Measurements from ENCODE around the gene CCDC82.

The CCDC82 gene

DNA sequence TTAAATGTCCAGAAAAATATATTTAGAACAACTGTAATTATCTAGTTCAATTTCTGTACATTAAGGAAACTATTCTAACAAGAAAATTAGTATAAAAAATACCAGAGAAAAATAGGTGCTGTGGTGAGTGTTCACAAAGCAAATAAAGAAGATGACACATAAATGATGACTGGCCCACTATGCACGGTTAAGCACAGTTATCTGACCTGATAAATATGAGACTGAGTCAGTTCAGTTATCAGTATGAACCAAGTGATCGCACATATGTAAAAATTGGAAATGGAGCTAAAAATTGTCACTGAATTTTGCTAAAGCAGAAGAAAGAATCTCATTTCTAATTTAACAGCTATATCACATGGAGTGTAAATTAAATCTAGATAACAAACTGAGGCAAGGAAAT, 27.9 kb downstream of the CCDC82 start:
- no peak for DNase-seq (ENCODE audit: low read depth in 2 of 2)

DNA sequence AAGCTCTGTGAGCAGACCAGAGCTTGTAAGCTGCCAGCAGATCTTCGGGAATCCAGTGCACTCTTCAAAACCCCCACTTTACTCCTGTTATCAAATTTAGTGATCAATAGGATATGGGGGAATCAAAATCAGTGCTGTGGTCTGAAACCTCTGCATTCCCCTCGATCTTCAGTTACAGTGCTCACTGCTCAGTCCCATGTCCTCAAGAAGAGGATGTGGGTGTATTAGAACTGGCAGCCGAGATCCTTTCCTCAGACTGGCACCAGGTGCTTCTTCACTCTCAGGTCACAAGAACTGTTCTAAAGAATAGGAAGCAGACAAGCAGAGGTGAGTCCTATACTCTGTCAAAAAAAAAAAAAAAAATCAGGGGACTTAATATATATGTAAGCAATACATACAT, 31.4 kb downstream of the CCDC82 start:
- DNase-seq (ENCODE audit: low read depth in 2 of 2): no peak

DNA sequence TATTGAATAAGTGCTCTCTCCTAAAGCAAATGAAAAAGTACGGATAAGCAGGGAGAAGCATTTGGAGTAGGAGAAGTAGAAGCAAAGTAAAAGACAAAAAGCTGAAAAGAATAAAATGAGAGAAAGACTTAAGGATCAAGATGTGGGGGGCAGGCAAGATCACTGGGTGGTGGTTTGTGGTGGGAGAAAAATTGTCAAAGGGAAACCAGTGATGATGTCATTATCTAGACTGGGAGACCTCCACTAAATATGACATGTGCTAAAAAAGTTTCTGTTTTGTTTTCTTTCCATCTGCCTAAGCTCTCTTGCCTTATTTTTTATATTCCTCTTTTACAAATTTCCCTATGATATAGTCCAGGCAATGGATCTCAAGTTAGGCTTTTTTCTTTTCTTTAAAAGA, 31.9 kb downstream of the CCDC82 start:
- DNase-seq (ENCODE audit: low read depth in 2 of 2): no peak

DNA sequence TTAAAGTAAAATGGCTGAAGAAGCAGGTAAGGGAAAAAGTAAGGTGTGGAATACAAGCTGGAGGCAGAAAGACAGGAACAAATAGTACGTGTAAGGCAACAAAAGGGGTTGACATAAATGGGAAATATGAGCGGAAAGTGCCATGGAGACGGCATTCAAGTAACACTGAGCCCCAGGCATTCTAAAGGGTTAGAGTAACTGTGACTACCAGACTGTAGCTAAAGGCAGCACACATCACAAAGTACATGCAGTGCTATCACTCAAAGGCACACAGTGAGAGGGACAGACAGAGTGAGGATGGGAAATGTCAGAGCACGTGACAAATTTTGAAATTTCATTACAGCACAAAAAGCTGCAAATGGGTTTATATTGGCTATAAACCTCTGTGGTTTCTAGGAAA, 32.9 kb downstream of the CCDC82 start:
- no peak for DNase-seq (ENCODE audit: low read depth in 2 of 2)

DNA sequence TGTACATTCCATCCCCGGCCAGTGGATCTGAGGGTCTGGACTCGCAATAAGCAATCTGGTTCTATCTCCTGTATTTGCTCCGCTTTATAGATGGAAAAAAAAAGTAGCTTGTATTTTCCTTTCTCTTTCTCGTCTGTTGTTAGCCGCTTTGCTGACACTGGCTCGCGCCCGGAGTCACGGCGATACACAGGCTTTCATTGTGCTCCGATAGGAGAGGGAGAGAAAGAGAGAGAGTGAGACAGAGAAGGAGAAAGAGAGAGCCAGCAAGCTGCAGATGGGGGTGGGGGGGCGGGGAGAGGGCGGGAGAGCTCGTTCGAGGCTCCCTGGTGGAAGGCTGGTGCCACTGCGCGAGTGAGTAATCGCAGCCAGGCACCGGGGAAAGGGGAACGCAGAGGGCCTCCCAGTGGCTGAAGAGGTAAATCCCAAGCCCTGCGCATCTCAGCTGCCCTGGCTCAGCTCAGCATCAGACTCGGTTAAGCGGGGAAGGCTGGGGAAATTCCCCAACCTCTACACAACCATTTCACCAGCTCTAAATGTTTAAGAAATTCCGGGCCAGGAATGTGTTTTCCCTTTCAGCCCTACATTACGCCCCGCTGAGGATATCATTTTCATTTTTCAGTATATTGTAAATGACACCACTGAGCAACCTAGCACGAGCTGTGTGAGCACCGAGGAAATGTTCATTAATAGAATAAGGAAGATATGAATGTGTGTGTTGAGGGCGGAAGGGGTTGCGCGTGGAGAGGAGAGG, 46.6 kb downstream of the CCDC82 start, which contains the start of gene MAML2:
MAML2 (minus strand) TSS at position 235 of the 751 bp plus-strand sequence. CDS start 1,300 bp downstream, outside the sequence.
- peak; percentile 67 to 78 for DNase-seq (ENCODE audit: low read depth in 2 of 2)

DNA sequence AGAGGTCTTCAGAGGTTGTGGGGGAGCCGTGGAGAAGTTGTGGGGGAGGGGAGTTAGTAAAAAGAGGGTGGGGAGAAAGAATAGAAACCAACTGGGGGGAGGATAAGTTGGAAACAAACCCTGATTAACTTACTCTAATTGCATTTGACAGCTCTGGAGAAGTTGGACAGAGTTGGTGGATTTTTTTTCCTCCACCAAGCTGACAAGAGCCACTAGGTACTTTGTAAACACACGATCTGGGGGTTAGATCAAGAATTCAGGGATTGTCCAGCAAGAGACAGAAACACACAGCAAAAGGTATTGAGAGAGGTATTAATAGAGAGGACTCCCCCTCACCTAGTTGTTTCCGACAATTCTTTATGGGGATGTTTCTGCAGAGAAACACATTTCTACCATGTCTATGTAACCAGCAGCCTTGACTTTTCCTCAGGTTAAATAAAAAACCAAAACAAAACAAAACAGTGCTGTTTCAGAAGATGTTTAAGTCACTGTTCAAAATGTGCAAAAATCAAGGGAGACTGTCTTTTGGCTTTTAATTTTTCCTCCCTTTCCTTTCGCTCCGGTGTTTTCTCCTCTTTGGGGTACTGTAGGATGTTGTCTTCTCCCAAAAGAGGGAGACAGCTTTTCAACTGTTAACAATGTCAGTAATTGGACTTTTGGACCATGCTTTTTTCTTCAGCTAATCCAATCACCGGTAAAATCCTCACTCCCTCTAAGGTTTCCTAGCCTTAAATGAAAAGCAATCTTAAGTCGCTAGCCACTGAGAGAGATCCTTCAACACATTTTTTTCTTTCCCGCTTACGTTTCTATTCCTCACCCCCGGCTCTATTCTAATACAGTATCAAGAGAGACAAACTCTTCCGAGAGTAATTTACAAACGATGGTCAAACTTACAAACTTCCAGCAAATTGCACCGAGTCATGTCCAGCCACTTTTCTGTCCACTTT, 47.4 kb downstream of the CCDC82 start:
- DNase-seq (ENCODE audit: low read depth in 2 of 2): no peak

DNA sequence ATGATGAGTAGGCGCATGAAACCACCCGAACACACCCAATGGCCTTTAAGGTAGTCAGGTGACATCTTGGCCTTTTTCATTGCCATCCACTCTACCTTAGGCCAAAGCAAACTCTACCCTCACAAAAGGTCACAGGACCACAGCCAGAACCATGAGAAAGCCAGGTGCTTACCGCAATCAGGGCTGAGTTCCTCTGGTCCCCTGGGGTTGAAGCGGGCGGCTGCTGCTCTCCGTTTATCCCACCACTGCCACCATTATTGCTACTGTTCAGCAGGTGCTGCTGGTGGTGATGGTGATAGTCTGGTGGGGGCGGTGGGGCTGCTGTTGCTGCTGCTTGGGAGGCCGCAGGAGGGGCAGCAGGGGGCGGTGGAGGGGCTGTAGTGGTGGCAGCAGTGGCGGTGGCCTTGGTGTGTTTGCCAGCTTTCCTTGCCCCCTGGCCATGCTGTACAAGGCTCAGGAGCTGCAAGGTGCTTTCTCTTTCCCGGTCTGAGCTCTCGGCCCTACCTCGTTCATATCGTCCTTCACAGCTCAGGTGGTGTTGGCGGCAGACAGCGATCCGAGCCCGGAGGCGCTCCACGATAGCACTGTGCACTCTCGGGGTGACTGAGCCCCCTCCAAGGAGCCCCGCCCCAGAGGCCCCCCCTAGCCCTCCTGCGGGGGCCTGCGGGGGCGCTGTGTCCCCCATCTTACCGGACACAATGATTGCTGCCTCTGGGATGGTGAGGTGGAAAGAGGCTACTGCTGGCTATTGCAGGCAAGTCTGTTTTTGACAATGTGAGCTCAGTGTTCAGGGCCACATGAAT, 48.3 kb downstream of the CCDC82 start:
- DNase-seq (ENCODE audit: low read depth in 2 of 2): peak in 1 of 2 donors; percentile 25

DNA sequence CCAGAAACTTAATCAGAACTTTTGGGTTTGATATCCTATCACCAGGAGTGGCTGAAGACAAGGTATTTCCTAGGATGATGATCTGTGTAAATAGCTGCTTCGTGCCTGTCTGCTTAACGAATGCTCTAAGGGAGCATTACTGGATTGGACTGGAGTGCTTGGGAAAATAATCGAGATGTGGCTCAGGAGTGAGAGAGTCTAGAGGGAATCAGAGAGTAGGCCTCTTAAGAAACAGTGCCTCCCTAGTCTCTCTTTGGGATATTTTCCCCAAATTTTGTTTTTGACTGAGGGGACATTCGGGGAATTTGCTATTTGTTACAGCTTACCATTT, 49.2 kb downstream of the CCDC82 start:
- DNase-seq (ENCODE audit: low read depth in 2 of 2): no peak

DNA sequence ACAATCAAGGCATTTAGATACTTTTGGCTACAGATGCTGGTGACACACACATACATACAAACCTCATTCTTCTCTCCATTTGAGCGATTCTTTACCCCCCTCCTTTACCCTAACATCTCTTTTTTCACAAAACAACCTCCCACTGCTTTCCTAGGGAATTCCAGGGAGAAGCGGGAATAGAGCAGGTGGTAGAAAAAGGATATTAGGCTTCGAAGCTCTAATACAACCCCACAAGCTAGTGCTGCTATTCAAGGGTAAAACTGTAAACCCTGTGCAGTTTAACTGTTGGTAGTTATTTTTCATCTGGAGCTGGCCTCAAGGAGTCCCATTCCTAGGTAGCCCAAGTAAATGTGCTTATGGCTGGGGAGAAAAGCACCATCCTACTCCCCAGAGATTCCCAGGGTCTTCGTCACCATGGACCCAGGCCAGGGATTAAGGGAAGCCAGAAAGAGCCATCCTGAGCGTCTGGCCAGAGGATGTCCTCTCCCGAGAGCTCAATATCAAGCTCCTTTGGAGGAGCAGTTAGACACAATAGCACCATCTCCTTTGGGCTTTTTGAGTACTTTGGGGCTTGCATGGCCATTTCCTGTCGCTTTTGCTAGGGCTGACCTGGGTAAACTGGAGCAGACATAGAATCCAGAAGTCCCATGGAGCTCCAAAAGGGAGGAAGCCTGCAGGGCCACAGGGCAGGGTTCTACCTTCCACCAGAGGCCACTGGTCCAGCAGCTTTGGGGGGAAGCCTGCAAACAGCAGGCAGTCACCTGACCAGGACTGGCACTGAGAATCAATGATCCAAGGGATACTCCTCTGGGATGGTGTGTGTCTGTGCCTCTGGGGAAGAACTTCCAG, 49.8 kb downstream of the CCDC82 start:
- no peak for DNase-seq (ENCODE audit: low read depth in 2 of 2)

DNA sequence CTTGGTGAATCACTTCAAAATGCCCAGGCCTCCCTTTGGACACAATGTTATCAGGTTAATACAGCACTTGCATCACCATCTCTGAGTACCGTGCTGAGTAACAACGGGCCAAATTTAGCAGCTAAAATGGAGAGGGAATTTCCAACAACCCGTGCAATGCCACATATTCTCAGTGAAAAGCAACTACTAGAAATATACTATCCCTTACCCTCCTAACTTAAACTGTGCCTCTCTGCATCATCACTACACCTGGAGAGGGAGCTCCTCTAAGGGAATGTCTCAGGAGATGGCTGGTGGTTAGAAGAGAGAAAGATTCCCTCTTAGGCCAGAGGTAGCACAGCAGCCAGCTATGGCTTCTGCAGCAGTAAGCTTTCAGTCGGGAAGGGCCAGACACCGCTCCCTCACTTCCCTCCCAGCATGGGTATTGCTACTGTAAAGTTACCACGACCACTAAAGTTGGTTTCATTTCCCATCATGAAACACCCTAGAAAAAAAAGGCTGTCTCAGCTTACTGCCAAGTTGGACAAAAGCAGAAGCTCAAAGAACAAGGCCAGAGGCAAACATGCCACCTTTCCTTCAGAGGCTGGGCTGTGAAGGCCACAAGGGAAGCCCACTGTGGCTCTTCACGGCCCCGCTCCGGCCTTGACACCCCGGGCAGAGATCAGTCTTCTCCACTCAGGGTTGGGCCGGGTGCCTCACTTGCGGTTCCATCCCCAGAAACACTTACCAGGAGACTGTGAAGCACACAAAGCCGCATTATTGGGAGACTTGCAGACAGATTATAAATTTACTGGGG, 50.6 kb downstream of the CCDC82 start:
- no peak for DNase-seq (ENCODE audit: low read depth in 2 of 2)

DNA sequence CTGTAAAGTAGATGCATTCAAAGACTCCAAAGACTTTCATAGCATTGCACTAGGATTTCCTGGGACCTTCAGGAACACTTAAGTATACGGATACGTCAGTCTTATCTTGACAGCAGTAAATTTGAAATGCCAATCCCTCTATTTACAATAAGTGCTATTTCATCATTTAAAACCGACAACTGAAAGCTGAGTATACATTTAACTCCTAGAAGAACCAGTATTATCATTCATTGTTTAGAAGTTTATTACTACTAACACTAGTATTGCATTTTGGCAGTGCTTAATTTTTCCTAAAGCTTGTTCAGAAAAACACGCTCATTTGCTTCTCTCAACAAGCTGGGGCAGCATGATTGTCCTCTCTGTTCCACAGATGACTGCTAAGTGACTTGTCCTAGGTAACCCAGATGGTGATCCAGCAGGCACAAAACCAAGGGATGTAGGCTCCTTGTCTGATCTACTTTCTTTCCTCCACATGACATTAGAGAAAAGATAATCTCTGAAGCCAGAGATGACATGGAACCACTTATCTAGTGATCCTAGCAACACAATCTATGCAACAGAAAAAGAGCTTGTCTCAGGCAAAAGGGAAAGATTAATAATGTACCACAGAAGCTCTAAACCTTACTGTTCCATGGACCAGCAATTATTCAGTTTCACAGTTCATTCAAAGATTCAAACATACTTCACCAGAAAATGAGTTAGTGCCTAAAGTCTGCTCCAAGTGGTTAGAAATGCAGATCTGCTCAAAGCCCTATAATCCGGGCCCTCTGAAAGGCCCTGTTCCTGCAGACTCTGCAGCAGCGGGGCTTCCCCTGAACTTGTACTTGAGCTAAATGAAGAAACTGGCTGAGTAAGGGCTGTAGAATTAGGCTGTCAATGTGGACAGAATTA, 51.9 kb downstream of the CCDC82 start:
- DNase-seq (ENCODE audit: low read depth in 2 of 2): no peak

DNA sequence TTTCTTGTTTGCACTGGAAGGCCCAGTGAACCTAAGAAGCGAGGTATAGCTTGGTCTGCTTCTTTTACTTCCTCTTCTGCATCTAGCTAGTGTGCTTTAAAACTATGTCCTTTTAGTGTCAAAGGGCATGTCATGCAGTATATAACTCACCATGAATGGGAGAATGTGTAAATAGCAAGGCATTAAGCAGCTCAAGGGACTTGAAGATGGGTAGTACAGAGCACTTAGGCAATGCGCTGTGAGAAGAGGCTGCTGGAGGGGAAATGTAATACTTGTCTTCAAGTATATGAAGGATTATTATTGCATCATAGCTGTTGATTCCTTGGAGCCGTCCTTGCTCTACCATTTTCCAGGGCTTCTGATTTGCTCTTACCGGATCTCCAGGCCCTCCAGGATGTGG, 54.3 kb downstream of the CCDC82 start:
- no peak for DNase-seq (ENCODE audit: low read depth in 2 of 2)

DNA sequence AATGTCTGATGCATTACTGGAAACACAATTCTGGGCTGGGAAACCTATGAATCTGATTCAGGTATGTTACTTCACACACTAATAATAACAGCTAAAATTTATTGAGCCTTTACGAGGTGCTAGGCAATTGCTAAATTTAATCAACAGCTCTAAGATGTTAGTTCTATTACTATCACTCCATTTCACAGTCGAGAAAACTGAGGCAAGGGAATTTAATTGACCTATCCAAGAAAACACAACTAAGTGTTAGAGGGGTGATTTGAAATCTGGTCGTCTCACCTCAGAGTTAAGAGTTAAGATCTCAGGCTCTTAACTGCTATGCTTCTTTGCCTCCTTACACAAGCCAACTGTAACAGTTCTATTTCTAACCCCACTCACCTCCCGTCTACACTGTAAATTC, 55.5 kb downstream of the CCDC82 start:
- no peak for DNase-seq (ENCODE audit: low read depth in 2 of 2)

DNA sequence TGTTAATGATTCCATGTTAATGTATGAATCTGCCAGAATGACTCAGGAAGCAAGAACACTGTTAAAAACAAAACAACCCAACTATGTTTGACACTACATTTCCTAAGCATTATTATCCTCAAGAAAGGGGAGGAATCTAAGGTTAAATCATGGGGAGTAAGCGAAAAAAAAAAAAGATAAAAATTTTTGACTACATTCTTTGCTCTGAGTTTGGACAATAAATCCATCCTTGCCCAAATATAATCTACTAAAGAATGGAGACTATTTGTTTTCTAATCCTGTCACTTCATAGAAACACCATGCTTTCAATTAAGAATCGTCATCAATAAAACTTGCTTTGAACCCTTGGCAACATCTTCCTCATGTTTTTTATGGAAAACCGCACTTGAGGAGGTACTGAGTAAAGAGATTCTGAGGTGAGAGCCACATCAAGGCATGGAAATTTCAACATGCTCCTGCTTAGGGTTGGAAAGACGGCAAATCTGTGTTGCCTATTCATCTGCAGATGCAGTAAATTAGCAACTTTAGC, 56.5 kb downstream of the CCDC82 start:
- DNase-seq (ENCODE audit: low read depth in 2 of 2): no peak

DNA sequence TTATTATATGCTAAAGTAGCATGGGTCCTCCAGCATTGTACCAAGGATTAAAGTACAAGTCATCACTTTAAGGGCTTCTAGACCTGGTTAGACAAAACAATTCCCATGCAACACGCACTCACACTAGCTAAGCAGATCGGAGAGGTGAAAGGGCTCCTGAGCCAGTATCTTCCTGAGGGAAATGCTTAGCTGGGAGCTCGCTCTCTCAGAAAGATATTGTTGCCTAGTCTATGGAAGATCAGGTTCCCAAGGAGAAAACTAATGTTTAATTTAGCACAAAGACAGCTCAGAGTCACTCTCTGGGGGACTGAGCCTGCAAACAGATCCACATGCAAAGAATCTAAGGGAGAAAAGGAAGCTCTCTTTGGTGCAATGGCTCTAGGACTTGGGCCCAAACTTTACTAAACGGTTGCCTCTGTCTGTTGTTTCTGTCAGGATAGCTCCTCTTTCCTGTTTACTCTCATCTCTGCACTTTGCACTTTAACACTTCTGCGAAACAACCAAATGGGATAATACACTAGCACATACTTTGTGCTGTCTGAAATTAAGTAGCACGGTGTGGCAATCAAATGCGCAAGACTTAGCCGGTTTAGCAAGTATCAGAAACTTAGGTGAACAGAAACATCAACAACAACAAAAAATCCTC, 57.5 kb downstream of the CCDC82 start:
- no peak for DNase-seq (ENCODE audit: low read depth in 2 of 2)

DNA sequence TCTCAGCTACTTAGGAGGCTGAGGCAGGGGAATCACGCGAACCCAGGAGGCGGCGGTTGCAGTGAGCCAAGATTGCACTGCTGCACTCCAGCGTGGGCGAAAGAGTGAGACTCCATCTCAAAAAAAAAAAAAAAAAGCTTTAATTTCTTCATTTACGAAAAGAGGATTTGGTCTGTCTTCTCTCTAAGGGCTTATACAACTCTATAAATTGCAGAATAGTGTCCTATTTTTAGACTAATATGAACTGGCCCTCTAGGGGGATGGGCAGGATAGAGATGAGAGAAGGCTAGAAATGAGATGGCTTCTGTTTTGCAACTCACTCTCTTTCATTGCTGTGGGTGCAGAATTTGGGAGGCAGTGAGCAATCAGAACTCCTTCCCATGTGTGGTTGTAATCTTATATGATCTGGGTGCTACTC, 58.0 kb downstream of the CCDC82 start:
- DNase-seq (ENCODE audit: low read depth in 2 of 2): no peak

DNA sequence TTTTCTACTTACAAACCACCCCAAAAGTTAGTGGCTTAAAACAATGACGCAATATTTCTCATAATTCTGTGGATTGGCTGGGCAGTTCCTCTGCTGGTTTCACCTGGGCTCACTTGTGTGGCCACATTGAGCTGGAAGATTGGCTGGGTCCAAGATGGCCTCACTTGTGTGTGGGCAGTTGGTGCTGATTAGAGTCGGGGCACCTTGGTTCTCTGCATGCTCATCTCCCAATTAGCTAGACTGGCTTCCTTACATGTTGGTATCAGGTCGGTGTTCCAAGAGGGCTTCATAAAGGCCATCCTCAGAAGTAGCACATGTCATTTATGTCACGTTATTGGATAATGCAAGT, 59.2 kb downstream of the CCDC82 start:
- no peak for DNase-seq (ENCODE audit: low read depth in 2 of 2)

DNA sequence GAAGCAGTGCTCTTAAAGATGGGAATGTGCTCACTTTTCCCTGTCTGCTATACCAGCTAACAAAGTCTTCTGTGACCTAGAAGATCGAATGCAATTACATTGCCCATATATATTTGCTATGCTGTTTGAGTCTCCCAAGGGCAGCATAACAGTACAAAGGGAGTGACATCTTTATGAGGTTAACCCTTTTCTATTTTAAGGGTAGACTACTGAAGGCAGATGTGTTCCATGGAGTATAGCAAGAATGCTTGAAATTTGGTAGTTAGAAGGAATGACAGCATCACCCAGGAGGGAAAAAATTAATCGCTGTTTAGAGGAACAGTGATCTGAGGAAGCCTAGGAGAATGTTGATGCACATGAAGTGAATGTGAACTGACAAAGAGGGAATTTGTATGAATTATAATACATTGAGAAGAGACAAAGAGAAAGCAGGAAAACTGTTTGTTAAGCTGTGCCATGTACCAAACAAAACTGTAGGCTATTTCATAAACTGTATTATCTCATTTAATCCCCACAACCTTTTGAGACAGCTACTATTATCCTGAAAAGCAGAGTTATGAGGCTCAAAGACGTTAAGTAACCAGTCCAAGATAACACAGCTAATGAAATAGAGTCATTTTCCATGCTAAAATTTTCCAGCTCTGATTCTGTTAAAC, 59.7 kb downstream of the CCDC82 start:
- DNase-seq (ENCODE audit: low read depth in 2 of 2): no peak

Data from stimulated activated CD4-positive, alpha-beta T cell treated with anti-CD3 and anti-CD28 coated beads, Interleukin-1b, Interleukin-23, amount 100 ng/mL, for 1 hour (primary cell).